HepG2 (cell line): Measurements from ENCODE around the gene OR3A3. TPM values are rescaled to one million over a fixed set of nuclear protein-coding genes. Genes with fewer than 3 reads are reported as not detected.
A peak's percentile ranks its signal among the peaks of the same experiment; 100 is the strongest.

Experiments
- HOXA3 ChIP-seq: sonication (generic); formaldehyde crosslinking; IDR thresholded peaks from 2 replicates; pipeline ENCODE4 v1.5.0; 2020; ENCODE audit warnings: missing genetic modification reagents
- HOXA7 ChIP-seq: sonication (generic); formaldehyde crosslinking; IDR thresholded peaks from 2 replicates; pipeline ENCODE4 v1.8.1; 2022; ENCODE audit warnings: mild to moderate bottlenecking, missing genetic modification reagents, moderate library complexity
- RERE ChIP-seq: IDR thresholded peaks from 2 replicates; pipeline ENCODE4 v1.6.1; 2016; ENCODE audit warnings: low read depth, missing genetic modification reagents, missing compliant biosample characterization
- ZNF460 ChIP-seq: sonication (generic); formaldehyde crosslinking; IDR thresholded peaks from 2 replicates; pipeline ENCODE4 v1.5.1; 2020; ENCODE audit warnings: missing genetic modification reagents, mild to moderate bottlenecking, borderline replicate concordance
- ZNF687 ChIP-seq: sonication (generic); formaldehyde crosslinking; IDR thresholded peaks from 2 replicates; pipeline ENCODE4 v1.5.1; 2020; ENCODE audit warnings: mild to moderate bottlenecking, missing genetic modification reagents, moderate library complexity
- ZNF766 ChIP-seq: sonication (generic); formaldehyde crosslinking; IDR thresholded peaks from 2 replicates; pipeline ENCODE4 v1.5.0; 2020; ENCODE audit warnings: missing genetic modification reagents, borderline replicate concordance
- polyA plus RNA-seq, 8 experiments: library from polyadenylated mRNA; depleted of rRNA in 3 of 8; stranded (reverse) in 7 of 8; unstranded in 1 of 8; fragments of >200 nt; fragmentation: Illumina TruSeq in 4 of 8; extraction: Trizol in 4 of 8; gene quantifications; 2 replicates each; pipeline versions ENCODE4 v1.2.1 to v1.2.3, GENCODE V29; 2011 to 2016; ENCODE audit warnings: low read depth in 4 of 8, missing spikeins in 1 of 8, mixed read lengths in 1 of 8; ENCODE audit not compliant: insufficient read depth in 1 of 8
- small RNA-seq, 3 experiments: library from RNA; depleted of rRNA; stranded (forward); fragments of <200 nt; gene quantifications; one replicate each; pipeline ENCODE3, GENCODE V24; 2012; ENCODE audit warnings: low read depth in 2 of 3, low replicate concordance in 1 of 3; ENCODE audit not compliant: insufficient read length in 3 of 3, insufficient read depth in 2 of 3
- total RNA-seq, 5 experiments: library from RNA; depleted of rRNA; stranded (reverse); fragments of >200 nt; fragmentation: Illumina TruSeq; extraction: Trizol; gene quantifications; 2 replicates each; pipeline ENCODE4 v1.2.3, GENCODE V29; 2016; ENCODE audit warnings: low read depth in 1 of 5
- TF ChIP-seq, protein P1 (sequence below): sonication (generic); formaldehyde crosslinking; IDR thresholded peaks from 2 replicates; pipeline ENCODE4 v1.8.1; 2023; ENCODE audit warnings: mild to moderate bottlenecking, missing genetic modification reagents

OR3A3 gene
- total and polyA plus RNA-seq, 2 of the 13 experiments (the other 11 are each of a cell fraction or from before 2014, with no cell fraction given), result not detected

GRCh38 chr17:3472137-3472536, 61.0 kb downstream of the OR3A3 start (continued):
- TF ChIP-seq ZNF687 (CRISPR knock-in tag) (peak; percentile 28; the same call in 1 of the 2 replicates), RERE (no peak), ZNF766 (CRISPR knock-in tag) (no peak), HOXA3 (peak; percentile 18; the same call in 1 of the 2 replicates), ZNF460 (CRISPR knock-in tag) (no peak), HOXA7 (CRISPR knock-in tag) (no peak)
- TF ChIP-seq, protein P1, sequence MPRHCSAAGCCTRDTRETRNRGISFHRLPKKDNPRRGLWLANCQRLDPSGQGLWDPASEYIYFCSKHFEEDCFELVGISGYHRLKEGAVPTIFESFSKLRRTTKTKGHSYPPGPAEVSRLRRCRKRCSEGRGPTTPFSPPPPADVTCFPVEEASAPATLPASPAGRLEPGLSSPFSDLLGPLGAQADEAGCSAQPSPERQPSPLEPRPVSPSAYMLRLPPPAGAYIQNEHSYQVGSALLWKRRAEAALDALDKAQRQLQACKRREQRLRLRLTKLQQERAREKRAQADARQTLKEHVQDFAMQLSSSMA (CRISPR knock-in tag), result no peak

Small RNAs within 50 kb of the gene (small RNA-seq; reads per million reads assigned to genes)
- gene OR1AC1P, result 0 reads per million in 3 experiments

Other genes with a start within 250 kb of the OR3A3 start
- gene OR1A2, start 213.9 kb upstream of the OR3A3 start, total RNA-seq (2016; rRNA removed; fragmentation: Illumina TruSeq; extraction: Trizol), result not detected in 2 replicates
- gene OR1A2, start 213.9 kb upstream of the OR3A3 start, polyA plus RNA-seq (2011; rRNA removed), result not detected in 2 replicates
- gene OR1A1, start 203.7 kb upstream of the OR3A3 start, total RNA-seq (2016; rRNA removed; fragmentation: Illumina TruSeq; extraction: Trizol), result not detected in 2 replicates
- not detected in 2 replicates for gene OR1A1, start 203.7 kb upstream of the OR3A3 start, polyA plus RNA-seq (2011; rRNA removed)
- gene OR3A1, start 113.0 kb upstream of the OR3A3 start, total RNA-seq (2016; rRNA removed; fragmentation: Illumina TruSeq; extraction: Trizol), result not detected in 2 replicates
- not detected in 2 replicates for gene OR3A1, start 113.0 kb upstream of the OR3A3 start, polyA plus RNA-seq (2011; rRNA removed)
- gene OR3A2, start 25.1 kb upstream of the OR3A3 start, total RNA-seq (2016; rRNA removed; fragmentation: Illumina TruSeq; extraction: Trizol), result not detected in 2 replicates
- not detected in 2 replicates for gene OR3A2, start 25.1 kb upstream of the OR3A3 start, polyA plus RNA-seq (2011; rRNA removed)
- not detected in 2 replicates for gene OR1E1, start 13.0 kb upstream of the OR3A3 start, total RNA-seq (2016; rRNA removed; fragmentation: Illumina TruSeq; extraction: Trizol)
- not detected in 2 replicates for gene OR1E1, start 13.0 kb upstream of the OR3A3 start, polyA plus RNA-seq (2011; rRNA removed)
- gene OR1E2, start 22.5 kb downstream of the OR3A3 start, total RNA-seq (2016; rRNA removed; fragmentation: Illumina TruSeq; extraction: Trizol), result not detected in 2 replicates
- not detected in 2 replicates for gene OR1E2, start 22.5 kb downstream of the OR3A3 start, polyA plus RNA-seq (2011; rRNA removed)
- gene SPATA22, start 60.4 kb downstream of the OR3A3 start, total RNA-seq (2016; rRNA removed; fragmentation: Illumina TruSeq; extraction: Trizol), result not detected in 2 replicates
- gene SPATA22, start 60.4 kb downstream of the OR3A3 start, polyA plus RNA-seq (2011; rRNA removed), result not detected in 2 replicates
- not detected in 2 replicates for gene ASPA, start 64.6 kb downstream of the OR3A3 start, total RNA-seq (2016; rRNA removed; fragmentation: Illumina TruSeq; extraction: Trizol)
- gene ASPA, start 64.6 kb downstream of the OR3A3 start, polyA plus RNA-seq (2011; rRNA removed), result not detected in 2 replicates
- 0.46 and 1.0 TPM in 2 replicates for gene TRPV3, start 146.4 kb downstream of the OR3A3 start, total RNA-seq (2016; rRNA removed; fragmentation: Illumina TruSeq; extraction: Trizol)
- gene TRPV3, start 146.4 kb downstream of the OR3A3 start, polyA plus RNA-seq (2011; rRNA removed), result 0.40 and 0.90 TPM in 2 replicates
- 2.2 and 5.3 TPM in 2 replicates for gene TRPV1, start 198.0 kb downstream of the OR3A3 start, total RNA-seq (2016; rRNA removed; fragmentation: Illumina TruSeq; extraction: Trizol)
- gene TRPV1, start 198.0 kb downstream of the OR3A3 start, polyA plus RNA-seq (2011; rRNA removed), result 8.0 and 9.5 TPM in 2 replicates
- 25.2 and 30.9 TPM in 2 replicates for gene SHPK, start 224.9 kb downstream of the OR3A3 start, total RNA-seq (2016; rRNA removed; fragmentation: Illumina TruSeq; extraction: Trizol)
- gene SHPK, start 224.9 kb downstream of the OR3A3 start, polyA plus RNA-seq (2011; rRNA removed), result 16.2 and 20.4 TPM in 2 replicates
- 6.5 and 13.7 TPM in 2 replicates for gene CTNS, start 225.4 kb downstream of the OR3A3 start, total RNA-seq (2016; rRNA removed; fragmentation: Illumina TruSeq; extraction: Trizol)
- gene CTNS, start 225.4 kb downstream of the OR3A3 start, polyA plus RNA-seq (2011; rRNA removed), result 9.5 and 13.0 TPM in 2 replicates